HG02870 (cell line): ENCODE data around the gene COL23A1.
"Not testable (repeated sequence)": the region's sequence is repeated elsewhere in the genome, so short reads cannot be mapped to it uniquely, and the experiment has no call there.

Experiments used
- ATAC-seq: cut with Tn5 transposase; IDR thresholded peaks from one replicate; pipeline ENCODE4 v1.9.1; 2021; ENCODE audit warnings: mild to moderate bottlenecking, moderate library complexity; ENCODE audit not compliant: unreplicated experiment

COL23A1 gene

GRCh38 chr5:178314961-178315820, 275.0 kb downstream of the COL23A1 start:
- ATAC-seq, result no peak

GRCh38 chr5:178314061-178314660, 276.0 kb downstream of the COL23A1 start:
- ATAC-seq, result no peak

GRCh38 chr5:178313316-178313715, 276.9 kb downstream of the COL23A1 start:
- no peak for ATAC-seq

- ATAC-seq, result no peak
Measured at GRCh38 chr5:178312880-178313282, 277.3 kb downstream of the COL23A1 start.

- no peak for ATAC-seq
Measured at GRCh38 chr5:178310130-178310865, 279.9 kb downstream of the COL23A1 start.

GRCh38 chr5:178309271-178310013, 280.8 kb downstream of the COL23A1 start:
- ATAC-seq, result no peak

- ATAC-seq, result no peak
Measured at GRCh38 chr5:178308541-178309092, 281.6 kb downstream of the COL23A1 start.

GRCh38 chr5:178307267-178308045, 282.7 kb downstream of the COL23A1 start:
- no peak for ATAC-seq

- ATAC-seq, result no peak
Measured at GRCh38 chr5:178306430-178307225, 283.6 kb downstream of the COL23A1 start.

- ATAC-seq, result no peak
Measured at GRCh38 chr5:178305801-178306200, 284.4 kb downstream of the COL23A1 start.

GRCh38 chr5:178304761-178305645, 285.2 kb downstream of the COL23A1 start:
- ATAC-seq, result no peak

- ATAC-seq, result no peak
Measured at GRCh38 chr5:178304016-178304415, 286.2 kb downstream of the COL23A1 start.

GRCh38 chr5:178302321-178302720, 287.9 kb downstream of the COL23A1 start:
- ATAC-seq, result not testable (repeated sequence)

- no peak for ATAC-seq
Measured at GRCh38 chr5:178301641-178302040, 288.6 kb downstream of the COL23A1 start.

- no peak for ATAC-seq
Measured at GRCh38 chr5:178298283-178298807, 291.8 kb downstream of the COL23A1 start.

- ATAC-seq, result no peak
Measured at GRCh38 chr5:178297751-178298150, 292.4 kb downstream of the COL23A1 start.

- ATAC-seq, result no peak
Measured at GRCh38 chr5:178296066-178296465, 294.1 kb downstream of the COL23A1 start.

GRCh38 chr5:178295589-178295988, 294.6 kb downstream of the COL23A1 start:
- ATAC-seq, result no peak
